HG03575 (cell line): ENCODE data around the gene RETN.
"Not testable (repeated sequence)": the region's sequence is repeated elsewhere in the genome, so short reads cannot be mapped to it uniquely, and the experiment has no call there.

Experiments used
- ATAC-seq: cut with Tn5 transposase; IDR thresholded peaks from one replicate; pipeline ENCODE4 v1.9.1; 2021; ENCODE audit not compliant: unreplicated experiment, insufficient number of reproducible peaks, low FRiP score; ENCODE audit errors: extremely low read depth

The RETN gene

DNA sequence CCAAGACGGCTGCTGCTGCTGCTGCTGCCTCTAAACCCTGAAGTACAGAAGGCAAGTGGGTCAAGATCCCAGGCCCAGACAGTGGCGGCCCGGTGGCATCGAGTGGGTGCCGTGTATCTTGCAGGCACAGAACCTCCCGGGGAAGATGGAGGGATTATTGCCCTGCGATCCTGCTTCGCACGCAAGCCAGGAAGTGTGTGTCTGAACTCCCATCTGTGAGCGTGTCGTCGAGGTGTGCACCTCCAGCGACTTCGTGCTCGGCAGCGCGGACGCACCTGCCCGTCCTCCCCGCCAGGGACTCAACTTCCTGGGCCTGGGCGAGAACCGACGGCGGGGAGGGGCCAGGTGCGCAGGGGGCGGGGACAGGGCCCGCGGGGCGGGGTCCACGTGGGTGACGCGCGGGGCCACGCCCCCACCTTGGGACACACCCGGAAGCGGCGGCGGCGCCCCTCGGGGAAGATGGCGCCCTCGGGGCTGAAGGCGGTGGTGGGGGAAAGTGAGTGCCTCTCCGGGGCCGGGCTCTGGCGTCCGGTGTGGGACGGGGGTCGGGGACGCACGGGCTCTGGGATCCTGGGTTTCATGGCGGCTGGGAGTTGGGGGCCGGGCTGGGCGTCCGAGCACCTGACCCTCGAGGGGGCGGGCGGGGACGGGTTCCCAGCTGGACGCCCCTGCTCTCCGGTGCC is 32.0 kb upstream of the RETN start, which contains the start of gene STXBP2:
STXBP2 (plus strand) TSS at position 420 of the 683 bp plus-strand sequence; CDS start at position 460, 40 bp downstream.
- ATAC-seq = no peak

DNA sequence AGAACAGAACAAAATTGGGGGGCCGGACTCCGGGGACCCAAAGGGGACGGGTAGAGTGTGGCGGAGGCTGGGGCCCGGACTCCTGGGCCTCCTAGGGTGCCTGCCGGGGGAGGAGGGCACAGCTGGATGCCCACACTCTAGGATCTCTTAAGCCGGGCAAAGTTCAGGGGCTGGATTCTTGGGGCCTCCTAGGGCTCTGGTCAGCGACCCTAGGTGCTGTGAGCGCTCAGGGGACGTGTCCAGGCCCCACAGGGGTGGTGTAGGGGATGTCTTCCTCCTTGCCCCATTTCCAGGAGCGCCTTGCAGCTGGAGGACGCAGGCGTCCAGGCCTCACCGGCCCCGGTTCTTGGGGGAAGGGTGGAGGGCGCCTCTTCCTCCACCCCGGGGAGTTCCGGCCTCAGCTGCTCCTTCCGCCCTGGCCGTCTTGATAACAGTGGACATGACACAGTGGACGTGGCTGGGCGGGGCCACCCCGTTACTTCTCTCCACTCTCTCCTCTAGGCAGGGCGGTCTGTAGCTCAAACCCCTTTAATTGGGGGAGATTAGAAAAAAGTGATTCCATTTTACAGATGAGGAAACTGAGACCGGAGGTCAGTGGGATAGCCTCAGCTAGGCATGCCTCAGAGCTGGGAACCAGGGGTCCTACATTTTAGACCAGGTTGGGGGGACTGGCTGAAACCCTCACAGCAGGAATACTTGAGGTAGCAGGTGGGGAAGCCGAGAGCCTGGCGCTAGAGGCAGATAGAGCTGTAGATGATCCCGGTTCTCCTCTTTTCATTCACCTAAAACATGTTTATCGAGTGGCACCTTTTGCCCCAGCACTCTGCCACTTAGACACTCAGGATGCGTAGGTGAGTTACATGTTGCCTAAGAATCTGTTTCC is 31.2 kb upstream of the RETN start:
- no peak for ATAC-seq

DNA sequence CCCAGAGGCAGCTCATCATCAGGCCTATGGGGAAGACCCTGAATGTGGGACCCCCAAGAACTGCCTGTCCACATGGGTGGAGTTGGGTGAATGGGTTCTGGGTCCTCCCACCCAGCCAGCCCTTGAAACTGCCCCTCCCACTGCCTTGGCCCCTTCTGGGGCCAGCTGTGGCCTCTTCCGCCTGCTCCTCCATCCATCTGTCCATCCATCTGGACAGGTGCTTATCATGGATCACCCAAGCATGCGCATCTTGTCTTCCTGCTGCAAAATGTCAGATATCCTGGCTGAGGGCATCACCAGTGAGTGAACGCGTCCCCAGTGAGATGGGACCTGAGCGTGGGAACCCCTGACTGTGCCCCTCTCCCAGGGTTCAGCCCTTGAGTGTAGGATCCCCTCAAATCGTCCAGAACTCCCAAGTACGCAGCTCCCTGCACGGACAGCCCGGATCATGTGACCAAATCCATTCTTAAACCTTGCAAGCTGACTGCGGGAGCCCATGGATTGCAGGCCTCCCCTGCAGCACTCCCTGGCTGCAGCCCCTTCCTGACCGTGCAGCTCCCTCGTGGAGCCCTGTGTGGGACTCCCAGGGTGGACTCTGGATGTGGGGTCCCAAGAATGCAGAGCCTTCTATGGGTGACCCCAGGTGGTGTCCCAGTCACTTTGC is 29.9 kb upstream of the RETN start:
- no peak for ATAC-seq

DNA sequence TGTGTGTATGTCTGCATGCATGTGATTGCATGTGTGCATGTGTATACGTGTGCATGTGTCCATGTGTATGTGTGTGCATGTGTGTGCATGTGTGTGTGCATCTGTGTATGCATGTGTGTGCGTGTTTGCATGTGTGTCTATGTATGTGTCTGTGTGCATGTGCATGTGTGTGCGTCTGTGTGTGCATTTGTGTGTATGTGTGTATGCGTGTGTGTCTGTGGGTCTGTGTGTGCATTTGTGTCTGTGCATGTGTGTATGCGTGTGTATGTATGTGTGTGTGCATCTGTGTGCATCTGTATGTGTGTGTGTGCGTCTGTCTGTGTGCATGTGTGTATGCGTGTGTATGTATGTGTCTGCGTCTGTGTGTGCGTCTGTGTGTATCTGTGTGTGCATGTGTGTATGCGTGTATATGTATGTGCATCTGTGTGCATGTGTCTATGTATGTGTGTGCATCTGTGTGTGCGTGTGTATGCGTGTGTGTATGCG is 28.9 kb upstream of the RETN start:
- ATAC-seq = no peak

GRCh38 chr19:7640803-7641202 is 28.0 kb upstream of the RETN start:
- ATAC-seq = no peak

DNA sequence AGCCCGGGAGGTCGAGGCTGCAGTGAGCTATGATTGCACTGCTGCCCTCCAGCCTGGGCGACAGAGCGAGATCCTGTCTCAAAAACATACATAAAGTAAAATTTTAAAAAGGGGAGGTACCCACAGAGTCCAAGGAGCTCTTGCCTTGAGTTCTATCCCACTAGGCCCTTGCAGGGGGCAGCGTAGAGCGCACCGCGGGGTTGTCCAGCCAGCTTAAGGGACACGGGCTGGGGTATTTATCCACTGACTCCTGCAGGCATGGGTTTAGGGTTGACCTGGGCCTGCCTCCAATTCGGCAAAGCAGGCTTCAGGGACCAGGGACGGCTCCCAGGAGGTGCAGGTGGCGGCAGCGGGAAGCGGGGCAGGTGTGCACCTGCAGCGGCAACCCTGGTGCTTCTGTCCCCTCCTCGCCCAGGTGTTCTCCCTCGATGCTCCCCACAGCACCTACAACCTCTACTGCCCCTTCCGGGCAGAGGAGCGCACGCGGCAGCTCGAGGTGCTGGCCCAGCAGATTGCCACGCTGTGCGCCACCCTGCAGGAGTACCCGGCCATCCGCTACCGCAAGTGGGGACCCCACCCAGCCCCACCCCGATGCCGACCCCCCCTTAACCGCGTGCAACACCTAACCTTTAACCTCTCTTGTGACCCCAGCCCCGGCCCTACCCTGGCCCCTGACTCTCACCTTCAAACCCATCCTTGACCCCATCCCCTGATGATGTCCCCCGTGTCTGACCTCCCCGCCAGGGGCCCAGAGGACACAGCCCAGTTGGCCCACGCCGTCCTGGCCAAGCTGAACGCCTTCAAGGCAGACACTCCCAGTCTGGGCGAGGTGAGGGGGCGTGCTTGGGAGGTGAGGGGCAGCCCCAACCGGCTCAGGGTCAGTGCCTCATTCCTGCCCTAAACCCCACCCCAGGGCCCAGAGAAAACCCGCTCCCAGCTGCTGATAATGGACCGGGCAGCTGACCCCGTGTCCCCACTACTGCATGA is 27.3 kb upstream of the RETN start:
- no peak for ATAC-seq

- ATAC-seq = no peak
Measured at GRCh38 chr19:7642295-7643030, 26.4 kb upstream of the RETN start.

DNA sequence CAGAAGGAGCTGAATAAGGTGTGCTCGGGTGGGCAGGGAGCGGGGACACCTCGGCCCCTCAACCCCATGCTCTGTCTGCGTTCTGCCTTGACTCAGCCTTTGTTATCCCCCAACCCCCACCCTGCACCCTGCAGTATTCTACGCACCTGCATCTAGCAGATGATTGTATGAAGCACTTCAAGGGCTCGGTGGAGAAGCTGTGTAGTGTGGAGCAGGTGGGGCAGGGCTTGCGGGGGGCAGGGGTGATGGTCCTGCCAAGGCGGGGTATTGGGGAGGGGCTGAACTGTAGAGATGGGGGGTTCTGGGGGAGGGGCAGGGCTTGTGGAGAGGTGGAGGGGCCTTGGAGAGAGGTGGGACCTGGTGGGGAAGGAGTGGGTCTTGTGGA is 25.8 kb upstream of the RETN start:
- ATAC-seq = no peak

GRCh38 chr19:7643629-7644549 is 25.0 kb upstream of the RETN start:
- ATAC-seq = not testable (repeated sequence)

DNA sequence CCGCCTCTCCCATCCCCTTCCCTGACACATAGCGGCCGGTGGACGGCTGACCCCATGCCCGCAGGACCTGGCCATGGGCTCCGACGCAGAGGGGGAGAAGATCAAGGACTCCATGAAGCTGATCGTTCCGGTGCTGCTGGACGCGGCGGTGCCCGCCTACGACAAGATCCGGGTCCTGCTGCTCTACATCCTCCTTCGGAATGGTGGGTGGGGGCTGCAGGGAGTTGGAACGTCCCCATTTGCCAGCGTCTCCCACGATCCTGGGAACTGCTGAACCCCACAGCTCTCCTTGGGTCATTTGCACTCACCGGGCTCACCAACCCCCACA is 24.3 kb upstream of the RETN start:
- ATAC-seq = no peak

DNA sequence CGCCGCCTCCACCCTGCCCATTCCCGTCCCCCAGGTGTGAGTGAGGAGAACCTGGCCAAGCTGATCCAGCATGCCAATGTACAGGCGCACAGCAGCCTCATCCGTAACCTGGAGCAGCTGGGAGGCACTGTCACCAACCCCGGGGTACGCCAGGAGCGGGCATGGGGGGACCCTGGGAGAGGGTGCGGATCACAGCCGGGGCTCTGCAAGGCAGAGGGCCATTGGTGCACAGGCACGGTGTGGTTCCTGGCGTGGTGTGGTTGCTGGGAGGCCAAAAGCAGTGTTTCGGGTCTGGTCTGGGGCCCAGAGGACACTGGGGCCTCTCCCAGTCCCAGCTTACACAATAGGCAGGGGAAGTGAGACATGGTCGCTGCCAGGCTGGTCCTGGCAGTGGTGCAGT is 23.7 kb upstream of the RETN start:
- ATAC-seq = no peak

GRCh38 chr19:7645656-7646425 is 23.0 kb upstream of the RETN start:
- ATAC-seq = no peak

GRCh38 chr19:7646426-7646700 is 22.5 kb upstream of the RETN start:
- ATAC-seq = no peak

DNA sequence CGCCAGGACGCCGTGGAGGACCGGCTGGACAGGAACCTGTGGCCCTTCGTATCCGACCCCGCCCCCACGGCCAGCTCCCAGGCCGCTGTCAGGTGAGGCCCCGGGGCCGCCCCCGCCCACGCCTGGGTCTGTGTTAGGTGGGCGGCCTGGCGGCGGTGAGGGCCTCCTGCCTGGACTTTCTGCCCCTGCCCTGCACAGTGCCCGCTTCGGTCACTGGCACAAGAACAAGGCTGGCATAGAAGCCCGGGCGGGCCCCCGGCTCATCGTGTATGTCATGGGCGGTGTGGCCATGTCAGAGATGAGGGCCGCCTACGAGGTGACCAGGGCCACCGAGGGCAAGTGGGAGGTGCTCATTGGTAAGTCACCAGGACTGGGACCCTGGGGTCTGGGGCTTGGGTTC is 21.7 kb upstream of the RETN start:
- no peak for ATAC-seq

DNA sequence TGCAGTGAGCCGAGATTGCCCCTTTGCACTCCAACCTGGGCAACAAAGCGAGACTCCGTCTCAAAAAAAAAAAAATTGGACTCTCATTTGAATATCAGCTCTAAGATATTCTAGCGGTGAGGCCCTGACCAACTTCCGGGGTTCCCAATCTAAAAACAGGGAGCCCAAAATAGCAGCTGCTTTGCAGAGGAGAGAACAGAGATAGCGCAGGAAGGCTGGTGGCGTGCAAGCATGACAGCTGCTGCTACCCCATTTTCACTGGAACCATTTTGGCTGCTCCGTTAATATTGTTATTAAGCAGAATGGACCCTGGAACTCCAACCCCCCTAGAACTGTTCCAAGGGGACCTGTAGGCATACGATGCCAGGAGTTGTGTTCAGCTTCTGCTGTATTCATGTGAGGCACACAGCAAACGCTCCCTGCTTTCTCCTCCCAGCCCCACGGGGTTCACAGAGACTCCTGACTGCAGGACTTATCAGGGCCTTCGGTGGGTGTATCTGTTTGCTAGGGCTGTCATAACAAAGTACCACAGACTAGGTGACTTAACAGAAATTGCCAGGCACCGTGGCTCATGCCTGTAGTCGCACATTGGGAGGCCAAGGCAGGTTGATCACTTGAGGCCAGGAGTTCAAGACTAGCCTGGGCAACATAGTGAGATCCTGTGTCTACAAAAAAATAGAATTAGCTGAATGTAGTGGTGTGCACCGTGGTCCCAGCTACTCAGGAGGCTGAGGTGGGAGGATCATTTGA is 20.4 kb upstream of the RETN start:
- no peak for ATAC-seq

- ATAC-seq = no peak
Measured at GRCh38 chr19:7650148-7650547, 18.7 kb upstream of the RETN start.
